GM18867 (cell line): ENCODE results near the gene PRDM4.

Experiments
- ATAC-seq: cut with Tn5 transposase; IDR thresholded peaks from one replicate; pipeline ENCODE4 v1.9.1; 2021; ENCODE audit warnings: mild to moderate bottlenecking, moderate library complexity; ENCODE audit not compliant: unreplicated experiment

PRDM4 gene

GRCh38 chr12:107760809-107761501 is at the start of gene PRDM4:
TSS of gene PRDM4 (minus strand) at chr12:107761137. CDS start at chr12:107760515, 622 bp downstream.
- ATAC-seq = peak; percentile 92

- no peak for ATAC-seq
Observed at GRCh38 chr12:107807471-107808150, 46.7 kb upstream of the PRDM4 start.

GRCh38 chr12:107805488-107806180 is 44.7 kb upstream of the PRDM4 start:
- ATAC-seq = no peak

- ATAC-seq = no peak
Observed at GRCh38 chr12:107803092-107803491, 42.2 kb upstream of the PRDM4 start.

- ATAC-seq = no peak
Observed at GRCh38 chr12:107801150-107801549, 40.2 kb upstream of the PRDM4 start.

GRCh38 chr12:107798580-107798979 is 37.6 kb upstream of the PRDM4 start:
- no peak for ATAC-seq

- no peak for ATAC-seq
Observed at GRCh38 chr12:107794451-107794850, 33.5 kb upstream of the PRDM4 start.

GRCh38 chr12:107791465-107792089 is 30.6 kb upstream of the PRDM4 start:
- ATAC-seq = no peak

- ATAC-seq = no peak
Observed at GRCh38 chr12:107788690-107789458, 27.9 kb upstream of the PRDM4 start.

GRCh38 chr12:107788281-107788680 is 27.3 kb upstream of the PRDM4 start:
- no peak for ATAC-seq

- peak; percentile 68 for ATAC-seq
Observed at GRCh38 chr12:107783406-107784376, 22.8 kb upstream of the PRDM4 start.

GRCh38 chr12:107782067-107782466 is 21.1 kb upstream of the PRDM4 start:
- no peak for ATAC-seq

GRCh38 chr12:107780298-107780697 is 19.4 kb upstream of the PRDM4 start:
- ATAC-seq = no peak

- peak; percentile 68 for ATAC-seq
Observed at GRCh38 chr12:107779077-107779831, 18.3 kb upstream of the PRDM4 start.

- no peak for ATAC-seq
Observed at GRCh38 chr12:107778383-107779025, 17.6 kb upstream of the PRDM4 start.

- no peak for ATAC-seq
Observed at GRCh38 chr12:107776171-107776570, 15.2 kb upstream of the PRDM4 start.

- no peak for ATAC-seq
Observed at GRCh38 chr12:107775093-107775721, 14.3 kb upstream of the PRDM4 start.
